Lower lobe of right lung (tissue), 2 donors: ENCODE results near the gene ARL17B. TPM values are rescaled to one million over a fixed set of nuclear protein-coding genes. Genes with fewer than 3 reads are reported as not detected.
"Not testable (repeated sequence)": the region's sequence is repeated elsewhere in the genome, so short reads cannot be mapped to it uniquely, and the experiment has no call there.

Experiments
- ATAC-seq, 2 donors: fragments of 200-7000 bp; cut with Tn5 transposase; one replicate each; pipeline ENCODE4 v1.9.1; 2020 to 2022; ENCODE audit warnings: mild to moderate bottlenecking in 2 of 2, moderate library complexity in 2 of 2
- DNase-seq: peaks from one replicate; pipeline ENCODE4 v3.0.0-alpha.2; 2020
- H3K27ac ChIP-seq: fragments of 200-600 bp; one replicate; pipeline ENCODE4 v1.8.0; 2022
- H3K27me3 ChIP-seq: fragments of 200-600 bp; one replicate; pipeline ENCODE4 v1.8.0; 2022; ENCODE audit warnings: low read depth
- H3K36me3 ChIP-seq: fragments of 200-600 bp; one replicate; pipeline ENCODE4 v1.8.0; 2022; ENCODE audit warnings: mild to moderate bottlenecking
- H3K4me1 ChIP-seq: fragments of 200-600 bp; one replicate; pipeline ENCODE4 v1.8.0; 2022
- H3K4me3 ChIP-seq: fragments of 200-600 bp; one replicate; pipeline ENCODE4 v1.8.0; 2022; ENCODE audit warnings: mild to moderate bottlenecking
- H3K9me3 ChIP-seq: fragments of 200-600 bp; one replicate; pipeline ENCODE4 v1.8.0; 2022
- CTCF ChIP-seq: fragments of 200-600 bp; IDR thresholded peaks from one replicate; pipeline ENCODE4 v1.8.0; 2022; ENCODE audit warnings: antibody characterized with exemption, mild to moderate bottlenecking
- intact Hi-C: fragments of 100-400 bp; cut with DNase I; formaldehyde crosslinking; loops from one replicate; pipeline ENCODE4 v1.11.0; 2022
- total RNA-seq: library from RNA; stranded (reverse); fragmentation: NEBNext Ultra II Directional; extraction: Animal tissue kit (Norgen Biotek cat#: 25700); gene quantifications from one replicate; pipeline ENCODE4 v1.2.1, GENCODE V29; 2021
- donor health status: DM: no; HTN: yes; CAD: no; lungs with severe emphysema.

The ARL17B gene
- total RNA-seq, 1 donor from 2014 or later, result 29.3 TPM

- no peak for DNase-seq
- H3K27ac ChIP-seq, result no peak overlapping the region
- no peaks in the 10 kb centered on the region for H3K9me3 ChIP-seq
- peaks cover 15% of the 10 kb centered on the region for H3K4me1 ChIP-seq
- H3K36me3 ChIP-seq, result no peaks in the 10 kb centered on the region
- ATAC-seq, result no peak
- TF ChIP-seq CTCF, result no peak
- H3K27me3 ChIP-seq, result no peaks in the 10 kb centered on the region
- no peak overlapping the region for H3K4me3 ChIP-seq
- intact Hi-C loops, result no loop called here
Observed at GRCh38 chr17:46270032-46270431, 91.5 kb downstream of the ARL17B start.

GRCh38 chr17:46266656-46267544 is 94.7 kb downstream of the ARL17B start:
- Histone ChIP-seq H3K27ac (peak overlapping the region; percentile 92), H3K4me1 (peaks cover 15% of the 10 kb centered on the region), H3K36me3 (no peaks in the 10 kb centered on the region), H3K27me3 (no peaks in the 10 kb centered on the region), H3K4me3 (peak overlapping the region; percentile 83), H3K9me3 (no peaks in the 10 kb centered on the region)
- peak; percentile 90 for DNase-seq
- TF ChIP-seq CTCF, result no peak
- peak; percentile 97 to 98 for ATAC-seq
- intact Hi-C loops, result no loop called here

- intact Hi-C loops, H3K36me3 ChIP-seq, H3K27me3 ChIP-seq, H3K9me3 ChIP-seq, DNase-seq: not testable (repeated sequence)
- peak; percentile 1 to 2 for ATAC-seq
- Histone ChIP-seq H3K4me3 (peak overlapping the region; percentile 83), H3K27ac (peak overlapping the region; percentile 89), H3K4me1 (peaks cover 15% of the 10 kb centered on the region)
Observed at GRCh38 chr17:46266063-46266655, 95.4 kb downstream of the ARL17B start.

- no peak overlapping the region for H3K27ac ChIP-seq
- no peak for DNase-seq
- no peaks in the 10 kb centered on the region for H3K27me3 ChIP-seq
- ATAC-seq, result no peak
- no peaks in the 10 kb centered on the region for H3K36me3 ChIP-seq
- no peak overlapping the region for H3K4me3 ChIP-seq
- TF ChIP-seq CTCF, result no peak
- H3K9me3 ChIP-seq, result no peaks in the 10 kb centered on the region
- peaks cover 18% of the 10 kb centered on the region for H3K4me1 ChIP-seq
- intact Hi-C loops, result no loop called here
Observed at GRCh38 chr17:46264456-46265198, 96.9 kb downstream of the ARL17B start.

GRCh38 chr17:46262271-46262670 is 99.3 kb downstream of the ARL17B start:
- ATAC-seq, result no peak
- no peak overlapping the region for H3K27ac ChIP-seq

GRCh38 chr17:46259845-46260661 is 101.5 kb downstream of the ARL17B start:
- peak overlapping the region; percentile 42 for H3K4me3 ChIP-seq

More at GRCh38 chr17:46262271-46262670, 99.3 kb downstream of the ARL17B start:
- no peaks in the 10 kb centered on the region for H3K36me3 ChIP-seq
- DNase-seq, result no peak
- peaks cover 13% of the 10 kb centered on the region for H3K4me1 ChIP-seq
- H3K27me3 ChIP-seq, result no peaks in the 10 kb centered on the region
- H3K9me3 ChIP-seq, result no peaks in the 10 kb centered on the region
- intact Hi-C loops, result no loop called here
- no peak for TF ChIP-seq CTCF
- H3K4me3 ChIP-seq, result no peak overlapping the region

GRCh38 chr17:46256369-46256768 is 105.2 kb downstream of the ARL17B start:
- DNase-seq, ATAC-seq, H3K36me3 ChIP-seq, H3K4me3 ChIP-seq, H3K4me1 ChIP-seq, H3K27ac ChIP-seq, H3K9me3 ChIP-seq, intact Hi-C loops, H3K27me3 ChIP-seq: not testable (repeated sequence)

More at GRCh38 chr17:46259845-46260661, 101.5 kb downstream of the ARL17B start:
- H3K9me3 ChIP-seq, H3K27ac ChIP-seq, intact Hi-C loops, H3K36me3 ChIP-seq, H3K27me3 ChIP-seq, H3K4me1 ChIP-seq: not testable (repeated sequence)
- ATAC-seq, result peak; percentile 91 to 92
- peak; percentile 51 for DNase-seq

- intact Hi-C loops, H3K36me3 ChIP-seq, DNase-seq, ATAC-seq, H3K27ac ChIP-seq, H3K4me1 ChIP-seq, H3K9me3 ChIP-seq, H3K27me3 ChIP-seq, H3K4me3 ChIP-seq: not testable (repeated sequence)
Observed at GRCh38 chr17:46254215-46254614, 107.4 kb downstream of the ARL17B start.
